Right kidney (tissue), 1 donor: ENCODE results near the gene SDK2.
A peak's percentile ranks its signal among the peaks of the same experiment; 100 is the strongest.

ENCODE experiments used
- DNase-seq: peaks from one replicate; pipeline ENCODE4 v3.0.0-alpha.2; 2016

SDK2 gene

DNA sequence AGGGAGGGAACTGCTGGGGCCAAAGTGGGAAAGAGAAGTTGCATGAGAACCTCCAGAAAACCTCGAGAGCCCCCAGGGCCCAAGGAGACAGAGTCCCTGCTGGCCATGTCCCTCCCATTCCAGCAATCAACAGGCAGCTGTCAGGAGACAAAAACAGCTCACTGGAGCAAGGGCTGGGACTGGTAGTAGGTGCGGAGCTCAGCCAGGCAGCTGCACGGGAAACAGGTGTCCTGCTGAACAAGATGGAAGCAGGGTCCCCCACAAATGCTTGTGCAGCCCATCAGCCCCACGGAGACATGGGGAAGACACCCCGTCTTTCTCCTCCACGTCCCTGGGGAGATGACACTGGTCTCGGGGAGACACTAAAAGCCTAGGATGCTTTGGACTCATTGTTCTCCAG is 34.5 kb downstream of the SDK2 start:
- DNase-seq, result no peak

GRCh38 chr17:73609060-73609459 is 35.2 kb downstream of the SDK2 start:
- no peak for DNase-seq

GRCh38 chr17:73605444-73605843 is 38.8 kb downstream of the SDK2 start:
- no peak for DNase-seq

DNA sequence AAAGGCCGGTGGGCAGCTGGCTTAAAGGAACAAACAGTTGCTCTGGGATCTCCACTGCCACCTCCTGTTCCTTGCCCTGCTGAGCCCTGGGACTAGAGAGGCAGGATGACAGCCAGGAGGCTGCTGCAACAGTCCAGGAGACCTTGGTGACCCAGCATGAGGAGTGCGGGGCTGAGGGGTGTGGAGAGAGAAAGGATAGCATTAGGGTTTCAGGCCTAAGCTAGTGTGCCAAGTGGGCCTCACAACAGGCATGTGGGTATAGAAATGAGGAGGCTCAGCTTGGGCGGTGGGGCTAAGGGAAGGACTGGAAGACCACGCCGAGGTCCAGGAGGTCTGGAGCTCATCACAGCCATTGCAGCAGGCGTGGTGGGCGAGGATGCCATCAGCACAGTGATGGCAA is 39.8 kb downstream of the SDK2 start:
- DNase-seq, result no peak

- DNase-seq, result no peak
Measured at GRCh38 chr17:73603971-73604370, 40.3 kb downstream of the SDK2 start.

DNA sequence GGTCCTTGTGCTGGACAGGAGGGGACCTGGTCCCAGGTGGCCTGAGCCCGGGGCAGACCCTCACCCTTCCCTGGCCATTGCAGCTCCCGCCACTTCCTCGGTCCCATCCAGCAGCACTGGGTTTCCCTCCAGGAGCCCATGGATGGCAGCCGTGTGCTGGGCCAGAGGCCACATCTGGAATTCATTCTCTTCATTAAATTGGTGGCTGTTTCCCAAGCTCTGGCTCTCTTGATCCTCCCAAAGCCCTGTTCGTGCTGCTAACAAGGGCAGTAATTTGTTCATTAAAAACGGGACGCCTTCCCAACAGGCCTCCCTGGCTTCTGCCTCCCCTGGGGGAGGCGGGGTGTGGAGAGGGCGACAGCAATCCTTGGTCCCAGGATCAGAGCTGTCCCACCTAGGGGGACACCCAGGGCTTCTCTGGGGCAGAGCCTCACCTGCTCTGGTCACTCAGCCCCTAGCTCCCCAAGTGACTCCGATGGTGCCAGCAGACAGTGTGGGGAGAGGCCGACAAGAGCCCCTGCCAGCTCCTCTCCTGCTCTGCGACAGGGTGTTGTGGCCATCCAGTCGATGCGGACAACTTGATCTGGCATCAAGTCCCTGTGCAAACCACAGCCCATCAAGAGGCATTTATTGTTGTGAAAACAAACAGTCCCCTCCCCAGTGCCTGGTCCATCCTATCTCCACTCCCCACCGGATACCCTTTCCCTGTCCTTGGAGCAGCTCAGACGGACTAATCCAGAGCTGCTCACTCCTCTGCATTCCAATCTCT is 44.0 kb downstream of the SDK2 start:
- DNase-seq, result peak; percentile 60

- DNase-seq, result no peak
Measured at GRCh38 chr17:73599599-73599998, 44.6 kb downstream of the SDK2 start.

GRCh38 chr17:73598212-73598611 is 46.0 kb downstream of the SDK2 start:
- DNase-seq, result no peak

GRCh38 chr17:73595931-73596330 is 48.3 kb downstream of the SDK2 start:
- DNase-seq, result no peak

DNA sequence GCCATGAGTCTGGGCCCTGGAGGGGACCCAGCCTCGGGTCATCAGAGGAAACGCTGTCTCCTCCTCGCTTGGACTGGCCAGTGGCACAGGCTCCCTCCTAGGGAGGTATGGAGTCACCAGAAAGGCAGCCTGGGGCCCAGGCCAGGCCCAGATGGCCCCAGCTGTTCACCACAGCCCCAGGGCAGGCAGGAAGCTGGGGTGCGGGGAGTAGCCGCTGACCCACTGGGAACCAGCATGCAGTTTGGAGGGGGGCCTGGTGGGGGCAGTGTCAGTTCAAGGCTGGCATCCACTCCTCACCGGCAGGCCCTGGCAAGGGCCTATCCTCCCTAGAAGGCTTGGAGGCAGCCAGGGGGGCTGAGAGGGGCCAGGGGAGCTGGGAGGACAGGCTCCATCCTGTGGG is 48.8 kb downstream of the SDK2 start:
- no peak for DNase-seq

- no peak for DNase-seq
Measured at GRCh38 chr17:73595068-73595467, 49.2 kb downstream of the SDK2 start.

DNA sequence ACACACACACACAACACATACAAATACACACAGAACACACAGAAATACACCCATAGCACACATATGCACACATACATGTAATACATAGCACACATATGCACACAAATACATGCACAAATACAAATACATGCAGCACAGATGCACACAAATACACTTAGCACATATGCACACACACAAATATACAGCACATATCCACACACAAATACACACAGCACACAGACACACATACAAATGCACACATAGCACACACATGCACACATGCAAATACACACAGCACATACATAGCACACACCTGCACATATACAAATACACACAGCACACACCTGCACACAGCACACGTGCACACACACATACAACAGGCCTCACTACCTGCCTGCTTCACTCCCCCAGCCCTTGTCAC is 49.6 kb downstream of the SDK2 start:
- no peak for DNase-seq

- no peak for DNase-seq
Measured at GRCh38 chr17:73594025-73594424, 50.2 kb downstream of the SDK2 start.

- DNase-seq, result no peak
Measured at GRCh38 chr17:73593249-73593965, 50.8 kb downstream of the SDK2 start.

DNA sequence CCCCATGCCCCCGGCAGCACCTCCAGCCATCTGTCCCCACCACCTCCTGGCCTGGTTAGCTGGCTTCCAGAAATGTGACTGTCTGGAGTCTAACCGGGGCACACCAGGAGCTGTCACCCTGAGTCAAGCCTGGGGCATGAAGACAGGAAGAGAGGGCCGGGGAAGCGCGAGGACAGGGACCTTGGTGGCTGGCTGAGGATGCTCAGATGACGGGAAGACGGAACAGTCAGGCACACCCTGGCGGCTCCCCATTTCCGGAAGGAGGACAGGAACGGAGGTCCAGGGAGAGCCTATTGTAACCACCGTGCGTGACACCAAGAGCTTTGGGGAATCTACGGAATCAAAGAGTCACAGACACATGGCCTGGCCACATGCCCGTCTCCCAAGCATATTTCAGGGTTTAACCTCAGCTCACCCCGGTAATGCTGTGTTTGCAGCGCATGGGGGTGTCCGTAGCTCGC is 51.7 kb downstream of the SDK2 start:
- no peak for DNase-seq

DNA sequence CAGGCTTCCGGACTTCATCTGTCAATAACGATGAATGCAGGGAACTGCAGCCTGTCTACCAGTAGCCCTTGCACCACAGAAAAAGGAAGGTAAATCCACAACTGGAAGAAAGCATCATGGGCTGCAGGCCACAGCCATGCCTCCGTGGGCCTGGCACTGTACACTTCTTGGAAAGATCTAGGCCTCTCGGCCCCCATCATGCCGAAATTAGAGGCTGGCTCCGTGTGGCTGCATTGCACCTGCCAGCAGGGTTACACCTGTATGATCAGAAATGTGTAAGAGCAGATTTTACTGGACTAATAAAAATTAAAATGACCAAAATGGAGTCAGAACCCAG is 52.2 kb downstream of the SDK2 start:
- no peak for DNase-seq

- no peak for DNase-seq
Measured at GRCh38 chr17:73591296-73592078, 52.8 kb downstream of the SDK2 start.

DNA sequence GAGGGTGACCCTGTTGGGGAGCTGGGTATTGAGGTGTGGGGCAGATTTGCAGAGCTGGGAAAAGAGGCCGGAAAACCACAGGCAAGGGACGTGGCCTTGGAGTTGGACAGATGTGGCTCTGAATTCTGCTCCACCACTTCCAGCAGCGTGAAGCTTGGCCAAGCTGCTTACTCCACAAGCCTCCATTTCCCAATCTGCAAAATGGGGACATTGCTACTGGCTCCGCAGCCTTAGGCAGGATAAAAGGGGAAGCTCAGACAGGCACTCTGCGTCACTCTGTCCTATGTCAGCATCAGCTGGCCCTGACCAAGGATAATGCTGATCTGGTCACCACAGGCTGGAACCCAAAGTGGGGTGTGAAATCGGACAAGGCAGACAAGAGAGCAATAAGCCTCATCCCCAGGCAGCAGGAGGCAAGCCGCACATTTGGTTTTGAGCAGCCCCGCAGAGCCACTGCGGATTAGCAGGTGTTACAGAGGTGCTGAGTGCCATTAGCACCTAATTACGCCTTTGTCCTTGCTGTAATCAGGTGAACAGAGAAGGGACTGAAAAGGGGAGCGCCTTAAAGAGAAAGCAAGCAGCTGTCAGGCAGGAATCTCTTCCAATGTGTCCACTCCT is 54.8 kb downstream of the SDK2 start:
- DNase-seq, result no peak

DNA sequence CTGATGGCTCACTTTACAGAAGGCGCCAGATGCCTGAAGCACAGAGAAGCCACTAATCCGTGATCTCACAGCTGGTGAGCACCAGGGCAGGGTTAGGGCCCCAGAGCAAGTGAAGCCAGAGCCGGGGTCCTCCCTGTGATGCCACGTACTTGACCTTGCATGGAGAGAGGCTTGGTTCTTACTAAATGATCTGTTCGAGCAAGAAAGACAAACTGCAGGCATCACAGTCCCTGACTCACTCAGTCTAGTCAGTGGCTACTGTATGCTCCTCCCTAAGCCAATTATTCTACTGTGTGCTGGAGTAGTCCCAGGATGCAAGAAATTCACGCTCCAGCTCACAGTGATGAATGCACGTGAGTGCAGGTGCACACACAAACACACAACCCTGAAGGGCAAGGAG is 55.4 kb downstream of the SDK2 start:
- DNase-seq, result peak; percentile 40

DNA sequence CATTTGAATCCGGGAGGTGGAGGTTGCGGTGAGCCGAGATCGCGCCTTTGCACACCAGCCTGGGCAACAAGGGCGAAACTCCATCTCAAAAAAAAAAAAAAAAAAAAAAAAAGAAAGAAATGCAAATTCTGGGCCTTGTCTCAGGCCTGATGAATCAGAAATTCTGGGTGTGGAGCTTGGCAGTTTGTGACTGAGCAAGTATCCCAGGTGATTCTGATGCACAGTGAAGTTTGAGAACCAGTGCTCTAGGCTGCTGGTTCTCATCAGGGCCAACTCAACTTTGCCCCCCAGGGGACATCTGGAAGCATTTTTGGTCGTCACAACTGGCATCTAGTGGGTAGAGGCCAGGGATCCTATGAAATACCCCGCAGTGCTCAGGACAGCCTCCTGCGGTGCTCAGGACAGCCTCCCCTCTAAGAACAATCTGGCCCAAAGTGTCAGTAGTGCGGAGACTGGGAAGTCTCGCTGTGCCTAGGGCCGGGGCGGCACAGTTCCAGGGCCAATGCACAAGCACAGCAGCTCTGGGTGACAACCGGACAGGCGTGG is 55.9 kb downstream of the SDK2 start:
- DNase-seq, result no peak

GRCh38 chr17:73586921-73587602 is 57.2 kb downstream of the SDK2 start:
- peak; percentile 49 for DNase-seq

DNA sequence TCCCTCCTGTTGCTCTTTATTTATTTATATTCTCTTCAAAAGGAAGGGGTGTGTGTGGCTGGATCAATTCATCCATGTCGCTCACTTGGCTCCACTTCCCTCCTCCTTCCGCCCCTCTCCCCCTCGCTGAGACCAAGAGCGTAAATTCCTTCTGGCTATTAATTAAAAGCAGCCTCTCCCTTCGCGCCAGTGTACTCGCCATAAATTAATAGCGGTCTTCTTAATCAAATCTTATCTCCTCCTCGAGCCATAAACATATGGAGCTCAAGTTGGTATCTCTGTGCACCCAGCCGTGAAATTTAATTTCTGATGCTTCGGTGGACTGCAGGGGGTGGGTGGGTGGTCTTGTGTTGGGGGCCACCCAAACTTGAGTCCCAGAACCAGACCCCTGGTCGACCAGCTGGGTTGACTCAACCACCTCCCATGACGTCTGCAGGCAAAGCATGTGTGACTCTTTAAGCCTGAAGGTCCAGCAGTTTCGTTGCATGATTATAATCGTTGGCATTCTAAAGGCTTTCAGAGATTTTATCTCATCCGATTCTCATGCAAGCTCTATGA is 57.9 kb downstream of the SDK2 start:
- DNase-seq, result no peak
